ENCODE measurements around the gene LMX1A.

LMX1A gene

DNA sequence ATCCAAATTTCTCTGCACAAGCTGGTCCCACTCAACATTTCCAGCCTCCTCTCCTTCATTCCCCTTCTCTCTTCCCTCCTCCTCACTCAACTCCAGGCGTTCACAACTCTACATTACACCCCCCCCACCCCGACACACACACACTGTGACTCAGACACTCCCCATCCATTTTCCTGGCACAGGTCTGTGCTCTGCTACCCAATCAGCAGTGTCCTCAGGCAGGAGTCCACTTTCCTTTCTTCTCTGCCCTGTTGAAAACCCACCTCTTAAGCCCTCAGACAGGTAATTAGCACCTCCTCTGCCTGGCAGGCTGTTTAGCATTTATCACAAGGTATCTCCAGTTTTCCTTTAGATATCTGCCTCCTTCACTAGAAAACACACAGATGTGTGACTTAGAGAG lies 8.8 kb upstream of the LMX1A start:
- no peak for DNase-seq

DNA sequence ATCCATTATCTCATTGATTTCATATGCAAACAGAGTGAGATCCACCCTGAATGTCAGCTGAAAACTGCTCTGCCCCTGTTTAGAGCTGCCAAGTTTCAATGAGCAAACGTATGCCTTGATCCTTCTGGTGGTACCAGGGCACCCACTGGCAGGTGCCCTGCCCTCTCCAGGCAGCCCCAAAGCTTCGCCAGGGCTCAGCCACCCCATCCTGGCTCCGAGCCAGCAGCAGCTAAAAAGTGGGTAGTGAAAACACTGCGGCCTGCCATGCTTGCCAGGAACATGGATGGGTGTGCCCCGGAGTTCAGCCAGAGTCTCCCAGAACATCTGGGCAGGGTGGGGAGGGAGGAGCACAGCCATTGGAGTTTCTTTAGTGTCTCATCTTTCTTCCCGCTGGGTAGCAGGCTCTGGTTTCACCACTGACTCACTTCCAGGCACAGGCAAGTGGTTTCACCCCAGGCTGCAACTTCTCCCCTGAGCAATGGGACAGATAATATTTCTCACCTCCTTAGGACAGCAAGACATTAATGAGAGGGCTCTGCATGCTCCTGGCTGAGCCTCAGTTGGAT lies 8.1 kb upstream of the LMX1A start:
- no peak for DNase-seq

DNA sequence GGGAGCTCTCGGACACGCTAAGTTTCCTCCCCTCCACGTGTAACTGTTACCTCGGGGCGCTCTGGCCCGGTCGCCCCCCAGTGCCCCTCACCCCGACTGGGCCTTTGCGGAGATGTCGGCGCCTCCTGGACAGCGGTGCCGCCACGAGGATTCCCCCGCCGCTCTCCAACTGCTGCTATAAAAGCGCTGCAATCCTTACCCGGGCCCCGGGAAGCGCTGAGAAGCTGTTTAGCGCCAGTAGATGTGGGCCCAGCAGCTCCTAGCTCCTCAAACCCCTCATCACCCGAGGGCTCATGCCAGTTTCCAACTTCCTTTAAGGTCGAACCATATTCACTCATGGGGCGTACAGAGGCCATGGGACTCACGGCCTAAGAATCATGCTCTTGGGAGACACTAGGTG lies 361 bp upstream of the LMX1A start:
- no peak for DNase-seq

DNA sequence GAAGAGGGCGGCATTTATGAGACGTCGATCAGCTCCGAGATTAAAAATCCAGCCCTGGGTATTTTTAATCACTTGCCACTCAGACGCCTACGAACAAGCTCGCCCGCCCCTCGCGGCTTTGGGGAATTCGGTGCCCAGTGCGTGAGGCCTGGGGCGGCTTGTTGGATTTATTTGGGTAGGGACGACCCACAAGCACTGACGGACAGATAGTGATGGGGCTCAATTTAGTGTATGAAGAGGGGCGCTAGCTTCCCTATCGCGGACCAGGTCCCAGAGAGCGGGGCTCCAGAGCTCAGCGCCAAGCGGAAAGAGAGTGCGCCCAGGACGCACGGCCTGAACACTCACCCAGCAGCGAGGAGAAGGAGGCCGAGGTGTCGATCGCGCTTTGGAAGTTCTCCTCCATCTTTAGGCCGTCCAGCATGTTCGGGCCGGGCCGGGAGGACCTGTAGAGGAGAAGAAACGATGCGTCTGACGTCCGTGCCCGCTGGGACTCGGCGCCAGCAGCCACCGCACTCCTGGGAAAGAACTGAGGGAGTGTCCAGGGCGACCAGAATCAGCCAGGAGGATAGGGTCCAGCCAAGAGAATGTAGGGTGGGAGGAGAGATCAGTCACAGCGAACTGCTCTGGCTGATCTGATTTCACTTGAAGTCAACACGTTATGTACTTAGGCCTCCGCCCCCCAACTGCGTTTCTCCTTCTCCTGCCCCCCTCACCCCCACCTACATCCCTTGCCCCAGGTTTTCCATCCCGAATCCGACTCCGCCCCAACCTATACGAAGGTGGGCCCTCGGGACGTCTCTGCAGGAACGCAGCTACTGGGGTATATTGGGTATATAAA lies 1.2 kb downstream of the LMX1A start:
- DNase-seq = no peak

DNA sequence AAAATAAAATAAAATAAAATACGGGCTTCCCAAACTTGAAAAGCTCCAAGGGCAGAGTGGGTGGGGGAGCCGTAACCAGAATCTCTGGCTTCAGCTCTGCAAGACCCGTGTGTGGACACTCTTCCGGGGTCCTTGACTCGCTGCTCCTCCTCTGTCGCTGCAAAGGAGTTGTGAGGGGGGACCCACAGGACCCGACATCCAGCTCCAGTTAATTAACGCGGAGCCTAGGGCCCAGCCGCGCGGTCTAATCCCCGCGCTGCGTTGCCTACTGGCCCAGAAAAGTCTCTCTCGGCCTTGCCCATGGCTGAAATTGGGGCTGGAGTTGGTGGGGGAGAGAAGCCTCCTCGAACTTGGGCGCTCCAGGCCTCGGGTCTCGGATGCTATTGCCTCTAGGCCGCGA lies 1.8 kb downstream of the LMX1A start:
- no peak for DNase-seq

DNA sequence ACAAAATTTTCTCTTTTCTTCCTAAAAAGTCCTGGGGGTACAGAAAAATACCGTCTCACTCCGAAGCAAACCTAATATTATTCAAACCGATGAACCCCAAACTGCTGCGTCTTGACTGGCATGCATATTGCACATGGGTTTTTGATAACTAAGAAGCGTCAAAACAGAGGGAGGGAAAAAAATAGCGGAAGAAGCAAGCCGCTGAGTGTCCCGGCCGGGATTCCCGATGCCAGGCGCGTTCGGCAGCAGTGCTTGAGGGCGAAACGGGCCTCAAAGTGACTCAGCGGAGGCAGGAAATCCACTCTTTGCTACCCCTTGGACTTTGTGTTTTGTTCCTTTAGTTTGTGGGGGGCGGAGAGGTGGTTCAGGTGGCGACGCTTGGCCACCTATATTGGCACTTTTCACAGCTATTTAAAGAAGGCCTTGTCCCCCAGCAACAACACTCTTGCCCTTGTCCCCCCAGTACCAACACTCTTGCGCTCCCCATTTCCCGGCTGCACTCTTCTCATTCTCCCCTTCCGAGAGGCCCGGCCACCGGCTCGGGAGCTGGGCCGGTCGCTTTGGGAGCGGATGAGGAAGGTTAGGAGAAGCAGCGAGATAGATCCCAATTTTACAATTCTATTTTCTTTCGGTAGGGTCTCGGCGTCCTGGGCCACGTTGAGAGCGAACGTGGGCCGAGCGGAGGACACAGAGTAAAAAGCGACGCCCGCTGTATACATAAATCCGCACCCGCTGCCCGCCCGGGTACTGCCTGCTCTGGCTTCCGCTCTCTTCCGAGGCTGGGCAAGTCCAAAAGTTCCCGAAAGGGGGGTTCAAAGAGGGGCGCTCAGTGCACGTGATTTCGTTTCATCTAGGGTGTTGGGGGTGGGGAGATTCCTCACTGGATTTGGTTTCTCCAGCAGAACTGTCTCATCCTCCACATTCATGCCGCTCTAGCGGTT lies 2.5 kb downstream of the LMX1A start:
- no peak for DNase-seq

DNA sequence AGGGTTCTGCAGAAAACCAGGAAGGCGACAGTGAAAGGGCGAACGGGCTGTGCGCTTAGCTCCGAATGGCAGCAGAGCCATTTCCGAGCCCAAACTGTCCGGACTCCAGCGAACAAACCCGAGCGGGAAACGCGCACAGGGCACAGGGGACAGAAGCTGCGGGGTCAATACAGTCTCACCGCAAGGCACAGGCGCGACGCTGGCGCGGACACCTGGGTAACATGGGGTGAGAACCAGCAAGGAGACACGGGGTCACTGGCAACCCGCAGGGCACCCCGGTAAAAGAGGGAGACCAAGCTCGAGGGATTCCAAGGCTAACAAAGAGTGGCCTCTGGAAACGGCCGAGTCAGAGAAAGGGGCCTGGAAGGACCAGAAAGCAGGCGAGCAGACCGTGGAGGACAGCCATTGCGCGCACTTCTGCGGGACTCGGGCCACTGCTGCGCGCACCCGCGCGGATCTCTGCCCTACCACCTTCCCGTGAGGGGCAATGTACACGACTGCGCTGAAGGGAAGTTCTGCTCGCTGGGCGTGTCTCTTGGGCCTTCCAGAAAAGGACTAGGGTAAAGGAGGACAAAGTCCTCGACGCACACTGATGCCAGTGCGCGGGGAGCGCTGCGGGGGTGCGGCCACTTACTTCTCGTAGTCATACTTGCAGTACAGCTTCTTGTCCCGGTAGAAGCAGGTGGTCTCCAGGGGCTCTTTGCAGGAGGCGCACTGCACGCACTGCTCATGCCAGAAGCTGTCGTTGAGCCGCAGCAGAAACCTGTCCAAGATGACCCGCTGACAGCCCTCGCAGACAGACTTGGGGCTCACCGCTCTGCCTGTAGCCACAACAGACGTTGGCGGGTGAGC lies 3.8 kb downstream of the LMX1A start:
- DNase-seq = no peak

DNA sequence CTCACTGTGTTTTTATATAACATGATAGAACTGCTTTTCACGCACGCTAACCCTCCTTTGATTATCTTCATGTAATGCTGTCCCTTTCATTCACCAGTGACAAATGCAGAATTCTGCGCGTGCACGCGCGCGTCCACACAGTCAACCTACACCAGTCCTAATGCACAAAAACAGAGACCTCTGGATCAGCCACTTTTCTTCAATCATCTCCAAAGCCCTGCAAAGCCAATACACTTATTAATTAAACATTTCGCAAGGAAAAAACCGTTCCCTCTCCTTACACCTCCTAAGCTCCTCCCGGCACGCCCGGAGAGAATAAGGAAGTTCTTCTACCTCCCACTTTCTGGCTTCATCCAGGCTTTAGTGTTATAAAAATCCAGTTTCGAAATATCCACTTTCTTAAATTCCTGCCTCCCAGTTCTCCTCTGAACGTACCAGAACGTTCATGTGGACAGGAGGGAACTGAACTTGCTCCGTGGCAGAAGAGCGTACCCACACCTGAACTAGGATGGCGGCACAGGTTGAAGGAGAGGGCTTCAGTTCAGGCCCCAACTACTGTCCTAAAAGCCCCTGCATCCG lies 4.6 kb downstream of the LMX1A start:
- DNase-seq = peak in 1 of 2 donors; percentile 6

DNA sequence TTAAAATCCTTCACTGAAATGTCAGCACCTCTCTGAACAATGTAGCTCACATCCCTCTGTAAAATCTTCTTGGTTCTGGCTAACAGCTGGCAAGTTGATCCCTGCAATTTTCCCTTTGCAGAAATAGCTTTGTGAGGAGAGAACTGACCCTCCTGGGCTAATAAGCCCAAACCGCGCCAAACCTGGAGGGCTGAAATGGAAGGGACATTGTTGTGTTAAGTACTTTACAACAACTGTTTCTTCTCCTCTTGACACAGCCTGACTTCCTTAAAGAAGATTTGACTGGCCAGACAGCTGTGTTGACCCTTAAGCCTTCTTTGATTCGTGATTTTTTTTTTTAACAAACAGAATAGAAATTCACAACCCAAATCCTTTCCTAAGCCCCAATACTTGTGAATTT lies 5.7 kb downstream of the LMX1A start:
- no peak for DNase-seq

DNA sequence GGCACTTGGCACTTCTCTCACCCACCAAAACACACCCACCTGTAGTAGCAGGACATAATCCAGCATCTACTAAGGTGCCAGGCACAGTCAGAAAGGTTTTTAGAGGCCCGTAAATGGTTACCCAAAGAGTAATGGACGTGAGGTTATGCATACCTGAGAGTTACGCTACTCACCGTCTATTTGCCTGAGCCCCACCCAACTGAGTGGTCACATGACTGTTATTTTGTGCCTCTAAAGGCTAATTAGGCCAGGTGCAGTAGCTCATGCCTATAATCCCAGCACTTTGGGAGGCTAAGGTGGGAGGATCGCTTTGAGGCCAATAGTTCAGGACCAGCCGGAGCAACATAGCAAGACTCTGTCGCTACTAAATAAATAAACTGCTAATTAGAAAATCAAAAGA lies 11.0 kb downstream of the LMX1A start:
- no peak for DNase-seq

DNA sequence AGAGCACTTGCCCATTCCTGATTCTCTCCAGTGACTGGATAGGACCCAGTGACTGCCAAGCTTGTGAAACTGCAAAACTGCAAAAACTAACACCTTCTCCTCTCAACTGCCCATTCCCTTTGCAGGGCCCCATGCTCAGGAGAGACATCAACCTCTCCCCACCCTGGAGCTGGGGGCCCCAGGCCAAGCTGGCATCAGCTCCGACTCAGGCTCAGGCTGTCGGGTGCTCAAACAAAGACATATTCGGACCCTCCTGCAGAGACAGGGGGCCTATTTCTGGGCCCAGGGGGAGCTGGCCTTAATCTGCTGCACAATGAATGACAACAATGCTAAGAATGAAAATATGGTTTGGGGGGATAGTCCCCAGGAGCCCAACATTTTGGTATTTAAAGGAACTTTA lies 11.8 kb downstream of the LMX1A start:
- no peak for DNase-seq

DNA sequence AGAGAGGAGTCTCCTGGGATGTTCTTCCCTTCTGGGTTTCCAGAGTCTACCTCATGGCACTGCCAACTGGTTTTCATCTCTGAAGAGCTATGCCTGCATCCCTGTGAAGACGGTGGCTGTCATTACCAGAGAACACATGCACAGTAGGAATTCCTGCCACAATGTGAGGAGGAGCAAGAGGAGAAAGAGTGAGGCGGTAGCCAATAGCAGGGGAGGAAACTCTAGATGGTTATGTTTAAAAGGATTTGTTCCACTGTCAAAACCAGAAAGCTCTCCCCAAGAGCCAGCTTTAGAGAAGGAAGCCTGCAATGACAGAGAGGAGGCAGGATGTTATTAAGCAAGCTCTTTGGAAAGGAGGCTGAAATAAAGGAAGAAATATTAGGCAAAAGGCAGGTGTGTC lies 12.3 kb downstream of the LMX1A start:
- no peak for DNase-seq

DNA sequence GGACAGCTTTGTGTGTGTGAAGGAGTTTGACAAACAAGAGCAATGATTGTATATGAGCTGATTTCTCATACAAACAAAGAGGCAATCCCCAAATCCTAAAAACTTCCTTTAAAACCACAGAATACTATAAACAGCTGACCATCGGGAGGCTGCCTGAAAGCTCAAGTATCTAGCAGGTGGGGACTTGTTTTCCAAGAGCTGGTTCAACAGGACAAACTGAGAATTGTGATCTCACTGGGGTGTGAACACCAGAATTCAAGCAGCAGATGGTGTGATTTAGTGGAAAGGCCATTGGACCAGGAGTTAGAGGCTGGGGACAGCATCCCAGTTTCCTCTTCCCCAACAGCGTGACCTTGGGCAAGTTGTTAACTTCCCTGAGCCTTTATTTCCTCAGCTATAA lies 13.9 kb downstream of the LMX1A start:
- no peak for DNase-seq

DNA sequence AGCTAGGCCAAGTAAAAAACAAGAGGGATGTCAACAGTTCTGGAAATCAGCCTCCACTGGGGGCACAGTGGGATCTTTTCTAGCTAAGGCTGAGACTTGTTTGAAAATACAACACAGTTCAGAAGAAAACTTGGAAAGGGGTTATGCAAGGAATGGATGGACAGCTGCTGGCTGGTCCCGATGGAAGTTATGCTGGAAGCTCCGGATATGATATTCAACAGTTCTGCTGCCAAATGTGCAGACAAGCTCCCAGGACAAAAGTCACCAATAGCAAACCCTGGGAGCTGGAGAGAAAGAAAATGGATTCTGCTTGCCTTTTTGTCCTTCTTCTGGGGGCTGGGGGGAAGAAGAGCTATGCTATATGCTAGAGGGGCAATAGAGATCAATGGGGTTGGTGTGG lies 14.3 kb downstream of the LMX1A start:
- no peak for DNase-seq

DNA sequence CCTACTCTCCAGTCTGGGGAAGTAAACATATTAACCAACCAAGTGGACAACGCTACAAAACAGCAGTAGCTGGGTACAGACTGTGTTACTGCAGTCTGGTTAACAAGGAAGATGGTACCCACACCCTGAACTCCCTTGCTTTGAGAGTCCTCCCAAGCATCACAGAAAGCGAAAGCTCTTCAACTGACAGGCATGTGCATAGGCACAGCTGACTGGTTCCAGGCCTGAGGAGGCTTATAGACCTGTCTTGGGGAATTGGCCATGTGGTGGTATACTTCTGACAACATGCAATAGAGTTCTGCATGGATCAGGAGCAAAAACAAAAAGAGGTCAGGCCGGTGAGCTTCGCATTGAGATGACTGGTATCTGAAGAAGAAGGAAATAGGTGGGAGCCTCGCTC lies 17.4 kb downstream of the LMX1A start:
- DNase-seq = no peak

DNA sequence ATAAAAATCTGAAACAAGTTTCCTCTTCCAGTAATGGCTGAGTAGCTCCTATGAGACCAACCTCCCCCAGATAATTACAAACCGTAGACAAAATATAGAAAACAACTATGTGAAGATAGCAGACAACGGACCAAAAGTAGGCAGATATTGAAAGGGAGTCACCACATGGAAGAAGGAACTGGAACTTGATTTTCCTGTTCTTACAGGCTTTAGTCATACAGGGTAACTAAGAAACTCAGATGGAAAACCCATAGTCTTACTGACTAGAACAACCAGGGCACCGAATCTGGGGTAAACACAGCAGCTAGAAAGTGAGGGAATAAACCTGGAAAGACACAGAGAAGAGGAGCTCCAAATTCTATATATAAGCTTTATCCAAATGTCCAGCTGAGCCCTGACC lies 26.0 kb downstream of the LMX1A start:
- no peak for DNase-seq

DNA sequence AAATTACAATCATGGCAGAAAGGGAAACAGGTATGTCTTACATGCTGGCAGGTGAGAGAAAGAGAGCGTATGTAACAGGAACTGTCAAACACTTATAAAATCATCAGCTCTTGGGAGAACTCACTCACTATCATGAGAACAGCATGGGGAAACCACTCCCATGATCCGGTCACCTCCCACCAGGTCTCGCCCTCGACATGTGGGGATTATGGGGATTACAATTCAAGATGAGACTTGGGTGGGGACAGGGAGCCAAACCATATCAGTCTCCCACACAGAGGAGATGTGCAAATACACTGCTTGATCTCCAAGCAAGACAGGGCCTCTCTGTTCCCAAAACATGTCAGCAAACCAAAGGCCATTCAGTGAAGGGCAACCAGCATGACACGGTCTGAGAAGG lies 27.4 kb downstream of the LMX1A start:
- no peak for DNase-seq

DNA sequence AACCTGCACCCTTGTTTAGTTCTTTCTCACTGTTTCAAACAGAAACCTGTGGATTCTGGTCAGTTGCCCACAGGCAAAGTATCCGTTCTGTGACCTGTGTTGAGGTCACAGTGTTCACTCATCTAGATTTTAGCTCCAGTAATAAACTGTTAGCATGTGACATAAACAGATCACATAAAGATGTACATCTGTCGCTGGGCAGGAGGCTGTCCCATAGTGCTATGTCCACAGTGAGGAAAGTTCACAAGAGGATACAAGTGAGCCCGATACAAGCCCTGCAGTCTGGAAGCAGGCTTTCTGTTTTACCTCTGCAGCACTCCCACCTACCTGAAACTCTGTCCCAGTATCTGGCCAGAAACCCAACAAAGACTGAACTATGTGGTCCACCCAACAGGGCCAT lies 28.4 kb downstream of the LMX1A start:
- DNase-seq = no peak

DNA sequence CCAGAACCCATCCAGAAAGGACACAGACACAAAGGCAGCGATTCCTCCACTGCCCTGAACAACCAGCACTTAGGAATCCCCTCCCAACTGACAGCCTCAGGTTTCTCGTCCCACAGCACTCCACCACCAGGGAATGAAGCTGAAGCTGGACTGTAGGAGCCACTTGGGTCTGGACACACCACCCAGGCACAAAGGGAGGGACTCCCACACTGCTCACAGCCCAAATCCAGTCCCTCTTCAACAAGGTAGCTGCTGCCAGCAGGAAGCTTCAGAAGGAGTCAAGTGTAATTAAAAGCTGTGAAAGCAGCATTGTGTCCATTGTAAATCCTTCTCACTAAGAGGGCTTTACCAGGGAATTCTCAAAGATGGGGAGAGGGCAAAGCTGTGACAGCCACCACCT lies 29.0 kb downstream of the LMX1A start:
- no peak for DNase-seq

DNA sequence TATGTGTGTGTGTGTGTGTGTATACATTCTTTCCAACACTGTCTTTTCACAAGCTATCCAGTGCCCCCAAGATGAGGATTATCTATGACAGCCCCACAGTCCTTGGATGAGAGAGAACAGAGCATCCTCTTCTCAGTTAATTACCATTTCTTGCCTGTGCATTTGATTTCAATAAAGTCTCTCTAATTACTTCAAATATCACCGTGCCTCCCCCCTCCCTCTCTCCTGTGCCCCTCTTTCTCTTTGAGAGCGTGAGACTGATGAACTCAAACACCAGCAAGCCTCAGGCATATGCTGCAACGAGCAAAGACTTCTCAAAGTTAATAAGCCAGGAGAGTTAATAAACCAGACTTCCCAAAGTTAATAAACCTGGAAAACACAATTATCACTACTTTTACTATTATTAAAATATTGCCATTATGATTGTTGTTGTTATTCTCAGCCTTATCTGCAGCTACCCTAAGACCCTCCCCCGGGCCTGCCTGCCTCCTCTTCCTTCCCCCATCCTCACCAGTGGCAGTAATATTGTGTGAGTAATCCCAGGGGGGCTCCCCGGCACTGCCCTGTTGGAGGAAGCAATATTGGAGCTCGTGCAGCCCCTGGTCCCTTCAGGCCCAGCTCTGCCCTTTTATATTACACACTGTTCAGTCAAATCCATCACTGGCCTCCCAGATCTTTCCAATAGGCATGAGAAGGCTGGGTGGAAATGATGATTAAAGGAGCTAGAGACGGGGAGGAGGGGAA lies 30.9 kb downstream of the LMX1A start:
- no peak for DNase-seq

DNA sequence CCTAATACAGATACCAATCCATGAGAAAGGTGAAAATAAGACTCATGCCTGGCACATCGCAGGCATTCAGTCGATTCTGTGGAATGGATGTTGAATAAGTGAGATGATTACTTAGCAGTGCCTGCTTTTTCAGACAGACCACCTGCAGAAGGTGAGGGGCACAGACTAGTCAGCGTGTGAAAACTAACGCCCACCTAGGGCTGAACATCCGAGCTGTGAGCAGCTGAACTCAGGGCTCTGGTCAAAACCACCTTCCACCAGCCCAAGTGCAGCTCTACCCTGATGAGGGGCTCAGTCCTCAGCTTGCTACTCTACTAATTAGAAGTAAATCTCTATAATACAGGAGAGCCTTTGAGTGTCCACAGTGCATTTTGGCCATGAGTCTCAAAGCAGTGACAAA lies 32.5 kb downstream of the LMX1A start:
- no peak for DNase-seq

DNA sequence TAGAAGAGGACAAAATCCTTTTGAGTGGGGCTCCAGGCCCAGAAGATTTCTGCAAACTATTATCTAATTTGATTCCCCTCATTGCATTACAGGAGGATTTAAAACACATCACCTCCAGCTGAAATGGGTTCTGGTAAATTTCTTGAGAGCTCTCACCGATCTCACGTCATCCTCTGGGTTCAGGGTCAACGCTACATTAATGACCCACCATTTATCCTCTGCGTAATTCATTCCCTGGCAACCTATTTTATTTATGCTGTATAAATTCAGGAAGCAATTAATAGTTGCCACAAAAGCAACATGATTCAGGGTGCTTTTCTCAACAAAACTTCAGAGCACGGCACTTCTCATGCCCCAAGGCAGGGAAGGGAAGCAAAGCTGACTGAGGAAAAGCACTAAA lies 38.9 kb downstream of the LMX1A start:
- no peak for DNase-seq

Data from inflammatory macrophage treated with lipopolysaccharide for 1 hour (primary cell).